Tibial nerve (tissue), 4 donors: Measurements from ENCODE around the gene FAM237A.

Source experiments
- EP300 ChIP-seq, 2 donors: sonication (generic); formaldehyde crosslinking; IDR thresholded peaks; one replicate each; pipeline ENCODE4 v1.6.1; 2017; ENCODE audit warnings: antibody characterized with exemption in 2 of 2, mild to moderate bottlenecking in 1 of 2
- POLR2A ChIP-seq, 2 donors: fragments of 450-650 bp; IDR thresholded peaks; one replicate each; pipeline ENCODE4 v1.6.1; 2017; ENCODE audit warnings: antibody characterized with exemption in 2 of 2, mild to moderate bottlenecking in 2 of 2, moderate library complexity in 2 of 2
- TF ChIP-seq, protein P1 (sequence below), 5 experiments: fragments of 200-600 bp in 3 of 5; fragments of 450-650 bp in 2 of 5; sonication (generic) in 3 of 5; IDR thresholded peaks; one replicate each; pipeline ENCODE4 v1.5.1; 2016 to 2019; ENCODE audit warnings: antibody characterized with exemption in 5 of 5, mild to moderate bottlenecking in 3 of 5, moderate library complexity in 2 of 5

GRCh38 chr2:206688453-206688852 is 46.2 kb downstream of the FAM237A start:
- TF ChIP-seq POLR2A (IDR thresholded peaks at IDR 0.05) (no peak), EP300 (IDR thresholded peaks at IDR 0.05) (no peak)
- TF ChIP-seq, protein P1, sequence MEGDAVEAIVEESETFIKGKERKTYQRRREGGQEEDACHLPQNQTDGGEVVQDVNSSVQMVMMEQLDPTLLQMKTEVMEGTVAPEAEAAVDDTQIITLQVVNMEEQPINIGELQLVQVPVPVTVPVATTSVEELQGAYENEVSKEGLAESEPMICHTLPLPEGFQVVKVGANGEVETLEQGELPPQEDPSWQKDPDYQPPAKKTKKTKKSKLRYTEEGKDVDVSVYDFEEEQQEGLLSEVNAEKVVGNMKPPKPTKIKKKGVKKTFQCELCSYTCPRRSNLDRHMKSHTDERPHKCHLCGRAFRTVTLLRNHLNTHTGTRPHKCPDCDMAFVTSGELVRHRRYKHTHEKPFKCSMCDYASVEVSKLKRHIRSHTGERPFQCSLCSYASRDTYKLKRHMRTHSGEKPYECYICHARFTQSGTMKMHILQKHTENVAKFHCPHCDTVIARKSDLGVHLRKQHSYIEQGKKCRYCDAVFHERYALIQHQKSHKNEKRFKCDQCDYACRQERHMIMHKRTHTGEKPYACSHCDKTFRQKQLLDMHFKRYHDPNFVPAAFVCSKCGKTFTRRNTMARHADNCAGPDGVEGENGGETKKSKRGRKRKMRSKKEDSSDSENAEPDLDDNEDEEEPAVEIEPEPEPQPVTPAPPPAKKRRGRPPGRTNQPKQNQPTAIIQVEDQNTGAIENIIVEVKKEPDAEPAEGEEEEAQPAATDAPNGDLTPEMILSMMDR (IDR thresholded peaks at IDR 0.05), result no peak
